DOHH2 (cell line): ENCODE data around the gene LRRC55.

ENCODE experiments used
- H3F3A ChIP-seq: fragments of 200-600 bp; sonication (generic), shearing (Covaris generic); 2 replicates; pipeline ENCODE4 v1.6.0; 2016; ENCODE audit warnings: antibody characterized with exemption, mild to moderate bottlenecking; ENCODE audit not compliant: control insufficient read depth, insufficient read depth
- H3K27ac ChIP-seq: fragments of 200-600 bp; sonication (generic); 2 replicates; pipeline ENCODE4 v1.5.1; 2014; ENCODE audit warnings: low read depth, mild to moderate bottlenecking, low read length, moderate library complexity
- H3K27me3 ChIP-seq: fragments of 200-600 bp; sonication (generic); 2 replicates; pipeline ENCODE4 v1.6.1; 2014; ENCODE audit warnings: mild to moderate bottlenecking, low read length, mixed read lengths; ENCODE audit not compliant: control insufficient read depth
- H3K36me3 ChIP-seq: fragments of 200-600 bp; sonication (generic); 2 replicates; pipeline ENCODE4 v1.6.1; 2014; ENCODE audit warnings: mild to moderate bottlenecking, low read length, moderate library complexity, mixed read lengths; ENCODE audit not compliant: control insufficient read depth
- H3K4me1 ChIP-seq: fragments of 200-600 bp; sonication (generic); 2 replicates; pipeline ENCODE4 v1.6.1; 2014; ENCODE audit warnings: mild to moderate bottlenecking, low read length, mixed read lengths; ENCODE audit not compliant: control insufficient read depth
- H3K4me2 ChIP-seq: fragments of 200-600 bp; sonication (generic); 2 replicates; pipeline ENCODE4 v1.6.0; 2014; ENCODE audit warnings: mild to moderate bottlenecking, low read length, moderate library complexity
- H3K4me3 ChIP-seq: fragments of 200-600 bp; sonication (generic); 2 replicates; pipeline ENCODE4 v1.5.1; 2014; ENCODE audit warnings: mild to moderate bottlenecking, low read length, mixed read lengths
- H3K79me2 ChIP-seq: fragments of 200-600 bp; sonication (generic); 2 replicates; pipeline ENCODE4 v1.6.1; 2014; ENCODE audit warnings: mild to moderate bottlenecking, low read length, mixed read lengths; ENCODE audit not compliant: control insufficient read depth
- H3K9me2 ChIP-seq: fragments of 200-600 bp; sonication (generic); replicated peaks from 2 replicates; pipeline ENCODE4 v1.6.1; 2014; ENCODE audit warnings: mild to moderate bottlenecking, low read length, mixed read lengths; ENCODE audit not compliant: control insufficient read depth
- H3K9me3 ChIP-seq: fragments of 200-600 bp; sonication (generic); 2 replicates; pipeline ENCODE4 v1.6.1; 2014; ENCODE audit warnings: antibody characterized with exemption, low read length, mixed read lengths; ENCODE audit not compliant: control insufficient read depth, insufficient read depth
- H4K20me1 ChIP-seq: fragments of 200-600 bp; sonication (generic); 2 replicates; pipeline ENCODE4 v1.6.0; 2014; ENCODE audit warnings: low read depth, mild to moderate bottlenecking, antibody characterized with exemption, low read length, moderate library complexity; ENCODE audit not compliant: control insufficient read depth, insufficient read depth
- CTCF ChIP-seq: fragments of 200-600 bp; sonication (generic); IDR thresholded peaks from one replicate; pipeline ENCODE4 v1.5.1; 2014; ENCODE audit warnings: antibody characterized with exemption, mild to moderate bottlenecking, low read depth, low read length; ENCODE audit not compliant: poor library complexity, severe bottlenecking
- EZH2phosphoT487 ChIP-seq: fragments of 200-600 bp; sonication (generic); IDR thresholded peaks from 2 replicates; pipeline ENCODE4 v1.6.1; 2017; ENCODE audit warnings: borderline replicate concordance, mild to moderate bottlenecking, antibody characterized with exemption, low read length, moderate library complexity, mixed read lengths

Gene LRRC55

GRCh38 chr11:57235761-57236703 lies 54.3 kb downstream of the LRRC55 start:
- TF ChIP-seq CTCF (no peak), EZH2phosphoT487 (no peak)
- Histone ChIP-seq H3K27ac (no peak overlapping the region), H3K9me2 (no peaks in the 10 kb centered on the region), H3K9me3 (no peaks in the 10 kb centered on the region), H3K36me3 (no peaks in the 10 kb centered on the region), H3K4me3 (no peak overlapping the region), H3K79me2 (no peaks in the 10 kb centered on the region), H3K27me3 (peaks cover 21% of the 10 kb centered on the region), H3F3A (no peaks in the 10 kb centered on the region), H4K20me1 (no peaks in the 10 kb centered on the region), H3K4me2 (no peak overlapping the region), H3K4me1 (no peaks in the 10 kb centered on the region)

- Histone ChIP-seq H3K27ac (no peak within 1 kb of the TSS), H3F3A (no peaks in the 10 kb centered on the region), H3K4me1 (no peaks in the 10 kb centered on the region), H3K4me3 (no peak within 1 kb of the TSS), H3K9me3 (no peaks in the 10 kb centered on the region), H3K9me2 (no peaks in the 10 kb centered on the region), H4K20me1 (no peaks in the 10 kb centered on the region), H3K36me3 (no peaks in the 10 kb centered on the region), H3K27me3 (peaks cover 14% of the 10 kb centered on the region), H3K4me2 (no peak within 1 kb of the TSS), H3K79me2 (no peaks in the 10 kb centered on the region)
- TF ChIP-seq CTCF: no peak
- TF ChIP-seq EZH2phosphoT487: no peak
Measured at GRCh38 chr11:57237204-57237681, 55.5 kb downstream of the LRRC55 start, which contains the start of gene APLNR. Gene APLNR, minus strand, starts transcription at chr11:57237250. Its CDS starts 246 bp downstream, at chr11:57237004.

DNA sequence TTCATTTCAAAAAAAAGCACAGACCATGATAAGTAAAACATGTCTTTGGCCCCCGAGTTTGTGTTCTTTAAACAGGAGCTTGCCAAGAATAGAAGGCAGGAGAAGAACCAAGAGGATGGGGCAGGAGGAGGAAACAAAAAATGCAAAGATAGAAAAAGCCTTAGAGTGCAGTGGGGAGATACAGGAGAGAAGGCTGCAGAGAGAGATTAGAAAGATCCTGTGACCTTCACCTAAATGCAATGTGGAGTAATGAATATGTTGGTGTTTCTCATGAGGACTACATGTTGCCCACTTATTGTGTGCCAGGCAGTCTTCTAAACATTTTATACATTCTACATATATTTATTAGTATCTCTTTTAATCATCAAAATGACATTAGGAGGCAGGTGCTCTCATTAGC lies 57.6 kb downstream of the LRRC55 start:
- H3K4me1 ChIP-seq: no peaks in the 10 kb centered on the region
- H3K4me3 ChIP-seq: no peak overlapping the region
- H3K27ac ChIP-seq: no peak overlapping the region
- H3K36me3 ChIP-seq: no peaks in the 10 kb centered on the region
- H3F3A ChIP-seq: no peaks in the 10 kb centered on the region
- no peaks in the 10 kb centered on the region for H3K27me3 ChIP-seq
- H3K9me2 ChIP-seq: no peaks in the 10 kb centered on the region
- H3K79me2 ChIP-seq: no peaks in the 10 kb centered on the region
- TF ChIP-seq EZH2phosphoT487: no peak
- no peak for TF ChIP-seq CTCF
- H3K4me2 ChIP-seq: no peak overlapping the region
- no peaks in the 10 kb centered on the region for H3K9me3 ChIP-seq
- no peaks in the 10 kb centered on the region for H4K20me1 ChIP-seq
